Keratinocyte (primary cell): ENCODE data around the gene SH2D5.

Source experiments
- EZH2 ChIP-seq: IDR thresholded peaks from one replicate; pipeline ENCODE4 v1.6.1; 2012; ENCODE audit warnings: inconsistent platforms, mild to moderate bottlenecking, low read length, moderate library complexity
- TF ChIP-seq, protein P1 (sequence below), 3 experiments: IDR thresholded peaks in 1 of 3; conservative IDR thresholded peaks in 1 of 3; optimal IDR thresholded peaks in 1 of 3; 2 replicates in 2 of 3; 3 replicates in 1 of 3; pipeline versions ENCODE3 to v1.5.1; 2011; ENCODE audit warnings: low read length in 3 of 3, mild to moderate bottlenecking in 3 of 3, moderate library complexity in 2 of 3, control low read depth in 1 of 3, inconsistent platforms in 1 of 3; ENCODE audit not compliant: insufficient read depth in 2 of 3; ENCODE audit errors: extremely low read depth in 1 of 3

- TF ChIP-seq EZH2 = no peak
- TF ChIP-seq, protein P1, sequence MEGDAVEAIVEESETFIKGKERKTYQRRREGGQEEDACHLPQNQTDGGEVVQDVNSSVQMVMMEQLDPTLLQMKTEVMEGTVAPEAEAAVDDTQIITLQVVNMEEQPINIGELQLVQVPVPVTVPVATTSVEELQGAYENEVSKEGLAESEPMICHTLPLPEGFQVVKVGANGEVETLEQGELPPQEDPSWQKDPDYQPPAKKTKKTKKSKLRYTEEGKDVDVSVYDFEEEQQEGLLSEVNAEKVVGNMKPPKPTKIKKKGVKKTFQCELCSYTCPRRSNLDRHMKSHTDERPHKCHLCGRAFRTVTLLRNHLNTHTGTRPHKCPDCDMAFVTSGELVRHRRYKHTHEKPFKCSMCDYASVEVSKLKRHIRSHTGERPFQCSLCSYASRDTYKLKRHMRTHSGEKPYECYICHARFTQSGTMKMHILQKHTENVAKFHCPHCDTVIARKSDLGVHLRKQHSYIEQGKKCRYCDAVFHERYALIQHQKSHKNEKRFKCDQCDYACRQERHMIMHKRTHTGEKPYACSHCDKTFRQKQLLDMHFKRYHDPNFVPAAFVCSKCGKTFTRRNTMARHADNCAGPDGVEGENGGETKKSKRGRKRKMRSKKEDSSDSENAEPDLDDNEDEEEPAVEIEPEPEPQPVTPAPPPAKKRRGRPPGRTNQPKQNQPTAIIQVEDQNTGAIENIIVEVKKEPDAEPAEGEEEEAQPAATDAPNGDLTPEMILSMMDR (optimal IDR thresholded peaks at IDR 0.05 in 1 of 3, IDR thresholded peaks at IDR 0.05 in 1 of 3, conservative IDR thresholded peaks at IDR 0.05 in 1 of 3; ENCODE audit: extremely low read depth in 1 of 3, insufficient read depth in 2 of 3, low read length in 3 of 3) = no peak
Observed at GRCh38 chr1:20719261-20719660, 13.2 kb downstream of the SH2D5 start.
